Esophagus squamous epithelium (tissue), 4 donors: ENCODE results near the gene ARPC1B.

ENCODE experiments used
- CTCF ChIP-seq, 6 experiments: fragments of 450-650 bp in 4 of 6; fragments of 200-600 bp in 2 of 6; sonication (generic) in 2 of 6; IDR thresholded peaks; one replicate each; pipeline ENCODE4 v1.5.1; 2016 to 2019; ENCODE audit warnings: antibody characterized with exemption in 6 of 6, mild to moderate bottlenecking in 4 of 6, moderate library complexity in 4 of 6
- POLR2A ChIP-seq, 4 donors: fragments of 450-650 bp; IDR thresholded peaks; one replicate each; pipeline ENCODE4 v1.6.1; 2017; ENCODE audit warnings: antibody characterized with exemption in 4 of 4, mild to moderate bottlenecking in 4 of 4, moderate library complexity in 3 of 4

GRCh38 chr7:99344061-99344647 lies 30.4 kb upstream of the ARPC1B start:
- TF ChIP-seq CTCF (IDR thresholded peaks at IDR 0.05) (no peak), POLR2A (IDR thresholded peaks at IDR 0.05) (no peak)
